Endothelial cell of hepatic sinusoid (primary cell): ENCODE results near the gene SPDYC.

Source experiments
- in situ Hi-C: cut with HindIII; loops from 2 replicates; pipeline ENCODE4 v1.10.0; 2017; ENCODE audit warnings: low sequenced_read_pairs

The SPDYC gene

GRCh38 chr11:65204646-65205601 lies 34.9 kb downstream of the SPDYC start:
- in situ Hi-C loops = no loop called here

GRCh38 chr11:65205602-65205967 lies 35.6 kb downstream of the SPDYC start:
- in situ Hi-C loops = no loop called here

GRCh38 chr11:65206441-65206841 lies 36.4 kb downstream of the SPDYC start:
- in situ Hi-C loops = no loop called here

GRCh38 chr11:65206901-65207300 lies 36.9 kb downstream of the SPDYC start:
- in situ Hi-C loops = no loop called here

- in situ Hi-C loops = no loop called here
Observed at GRCh38 chr11:65207918-65208784, 38.1 kb downstream of the SPDYC start.

GRCh38 chr11:65208785-65209710 lies 39.0 kb downstream of the SPDYC start:
- in situ Hi-C loops = no loop called here

GRCh38 chr11:65209711-65210360 lies 39.8 kb downstream of the SPDYC start:
- in situ Hi-C loops = loop anchor here (5.0 kb wide), 1 partner anchor 93 kb away; the partner anchor contains the start of gene ZNHIT2

GRCh38 chr11:65210361-65210731 lies 40.3 kb downstream of the SPDYC start:
- in situ Hi-C loops = loop anchor here (5.0 kb wide), 1 partner anchor 93 kb away; the partner anchor contains the start of gene ZNHIT2

- in situ Hi-C loops = loop anchor here (5.0 kb wide), 1 partner anchor 93 kb away; the partner anchor contains the start of gene ZNHIT2
Observed at GRCh38 chr11:65210748-65211147, 40.7 kb downstream of the SPDYC start.

GRCh38 chr11:65211293-65212105 lies 41.5 kb downstream of the SPDYC start:
- in situ Hi-C loops = loop anchor here (5.0 kb wide), 1 partner anchor 94 kb away; the partner anchor contains the start of gene ZNHIT2

GRCh38 chr11:65212226-65212801 lies 42.3 kb downstream of the SPDYC start:
- in situ Hi-C loops = loop anchor here (5.0 kb wide), 1 partner anchor 95 kb away; the partner anchor contains the start of gene ZNHIT2

- in situ Hi-C loops = loop anchor here (5.0 kb wide), 1 partner anchor 96 kb away; the partner anchor contains the start of gene ZNHIT2
Observed at GRCh38 chr11:65213322-65214211, 43.5 kb downstream of the SPDYC start.

GRCh38 chr11:65214212-65214845 lies 44.3 kb downstream of the SPDYC start:
- in situ Hi-C loops = loop anchor here (5.0 kb wide), 1 partner anchor 97 kb away; the partner anchor contains the start of gene ZNHIT2

GRCh38 chr11:65215441-65216076 lies 45.5 kb downstream of the SPDYC start:
- in situ Hi-C loops = no loop called here

- in situ Hi-C loops = no loop called here
Observed at GRCh38 chr11:65216830-65217229, 46.8 kb downstream of the SPDYC start.
